CD14-positive monocyte (primary cell): ENCODE measurements around the gene DYNC2LI1. TPM values are rescaled to one million over a fixed set of nuclear protein-coding genes. Genes with fewer than 3 reads are reported as not detected.

Source experiments
- DNase-seq, 3 donors: peaks; one replicate each; pipeline ENCODE4 v3.0.0-alpha.2; 2011 to 2022
- H2AFZ ChIP-seq: 2 replicates; pipeline ENCODE4 v1.6.0; 2012; ENCODE audit warnings: mild to moderate bottlenecking, low read depth, low read length, inconsistent platforms; ENCODE audit not compliant: insufficient read depth, poor library complexity, severe bottlenecking
- H3K27ac ChIP-seq, 2 donors: 1 replicate in 1 of 2; 2 replicates in 1 of 2; pipeline ENCODE4 v1.5.1; 2012 to 2013; ENCODE audit warnings: low read length in 2 of 2, control low read depth in 1 of 2, inconsistent platforms in 1 of 2, low read depth in 1 of 2, mild to moderate bottlenecking in 1 of 2
- H3K27me3 ChIP-seq, 2 donors: one replicate each; pipeline versions ENCODE4 v1.6.0 to v1.6.1; 2011 to 2013; ENCODE audit warnings: low read length in 2 of 2; ENCODE audit not compliant: control insufficient read depth in 2 of 2, insufficient read depth in 2 of 2
- H3K36me3 ChIP-seq, 2 donors: replicated peaks in 1 of 2; 1 replicate in 1 of 2; 2 replicates in 1 of 2; pipeline versions ENCODE4 v1.5.1 to v1.6.1; 2012 to 2013; ENCODE audit warnings: low read length in 2 of 2, control low read depth in 1 of 2, inconsistent platforms in 1 of 2, mild to moderate bottlenecking in 1 of 2; ENCODE audit not compliant: insufficient read depth in 2 of 2, control insufficient read depth in 1 of 2
- H3K4me1 ChIP-seq, 2 donors: 1 replicate in 1 of 2; 2 replicates in 1 of 2; pipeline versions ENCODE4 v1.5.1 to v1.6.1; 2012 to 2013; ENCODE audit warnings: low read length in 2 of 2, control low read depth in 1 of 2, inconsistent platforms in 1 of 2, mild to moderate bottlenecking in 1 of 2, moderate library complexity in 1 of 2; ENCODE audit not compliant: insufficient read depth in 2 of 2, control insufficient read depth in 1 of 2
- H3K4me2 ChIP-seq: replicated peaks from 2 replicates; pipeline ENCODE3; 2012; ENCODE audit warnings: low read length, moderate library complexity, mild to moderate bottlenecking; ENCODE audit not compliant: poor library complexity, severe bottlenecking; ENCODE audit errors: extremely low read depth
- H3K4me3 ChIP-seq, 3 experiments: fragments of 200-600 bp in 1 of 3; sonication (generic) in 1 of 3; replicated peaks in 1 of 3; 1 replicate in 2 of 3; 2 replicates in 1 of 3; pipeline ENCODE4 v1.5.1; 2011 to 2013; ENCODE audit warnings: low read length in 3 of 3, mild to moderate bottlenecking in 3 of 3, control low read depth in 2 of 3, low read depth in 2 of 3, inconsistent platforms in 1 of 3, moderate library complexity in 1 of 3
- H3K79me2 ChIP-seq: 2 replicates; pipeline ENCODE4 v1.6.0; 2012; ENCODE audit warnings: mild to moderate bottlenecking, control low read depth, inconsistent platforms, low read length, moderate library complexity; ENCODE audit not compliant: insufficient read depth
- H3K9ac ChIP-seq: 2 replicates; pipeline ENCODE4 v1.6.0; 2017; ENCODE audit warnings: low read length, mild to moderate bottlenecking; ENCODE audit not compliant: insufficient read depth, poor library complexity, severe bottlenecking
- H3K9me3 ChIP-seq, 2 donors: replicated peaks in 1 of 2; 1 replicate in 1 of 2; 2 replicates in 1 of 2; pipeline versions ENCODE4 v1.5.1 to v1.6.1; 2012 to 2013; ENCODE audit warnings: low read length in 2 of 2, control low read depth in 1 of 2; ENCODE audit not compliant: control insufficient read depth in 1 of 2, insufficient read depth in 1 of 2
- H4K20me1 ChIP-seq: 2 replicates; pipeline ENCODE4 v1.6.0; 2012; ENCODE audit warnings: mild to moderate bottlenecking, low read length, control low read depth, moderate library complexity; ENCODE audit not compliant: insufficient read depth
- H3K27ac Mint-ChIP-seq, 7 donors: one replicate each; pipeline ENCODE4 v1.8.0; 2020; ENCODE audit warnings: mild to moderate bottlenecking in 7 of 7, mixed read lengths in 7 of 7, moderate library complexity in 6 of 7, inconsistent platforms in 2 of 7
- H3K27me3 Mint-ChIP-seq, 3 donors: one replicate each; pipeline ENCODE4 v1.8.0; 2021 to 2022; ENCODE audit warnings: low read depth in 3 of 3, mild to moderate bottlenecking in 3 of 3, mixed read lengths in 3 of 3, moderate library complexity in 3 of 3, inconsistent platforms in 1 of 3
- H3K36me3 Mint-ChIP-seq, 2 donors: one replicate each; pipeline ENCODE4 v1.8.0; 2020; ENCODE audit warnings: mixed read lengths in 2 of 2, inconsistent platforms in 1 of 2, mild to moderate bottlenecking in 1 of 2
- H3K4me1 Mint-ChIP-seq: one replicate; pipeline ENCODE4 v1.8.0; 2020; ENCODE audit warnings: mild to moderate bottlenecking, mixed read lengths
- H3K4me3 Mint-ChIP-seq, 2 donors: one replicate each; pipeline ENCODE4 v1.8.0; 2020; ENCODE audit warnings: mild to moderate bottlenecking in 2 of 2, mixed read lengths in 2 of 2, moderate library complexity in 1 of 2
- H3K9me3 Mint-ChIP-seq, 7 donors: one replicate each; pipeline ENCODE4 v1.8.0; 2020 to 2022; ENCODE audit warnings: mixed read lengths in 7 of 7, mild to moderate bottlenecking in 6 of 7, moderate library complexity in 6 of 7, inconsistent platforms in 2 of 7
- CTCF ChIP-seq: fragments of 200-600 bp; IDR thresholded peaks from one replicate; pipeline ENCODE4 v1.8.0; 2022; ENCODE audit warnings: antibody characterized with exemption, mild to moderate bottlenecking
- WGBS: methylation state at CpG from one replicate; pipeline ENCODE4 v1.1.5; 2013; ENCODE audit warnings: missing lambda C conversion rate; ENCODE audit not compliant: insufficient coverage; 5-methylcytosine and 5-hydroxymethylcytosine counted together
- intact Hi-C, 2 donors: fragments of 100-400 bp; cut with micrococcal nuclease; formaldehyde crosslinking; loops; one replicate each; pipeline versions ENCODE4 v1.15.0 to v1.15.1; 2023
- polyA plus RNA-seq, 3 donors: library from polyadenylated mRNA; depleted of rRNA in 1 of 3; unstranded in 2 of 3; stranded (reverse) in 1 of 3; fragments of 300-500 nt in 2 of 3; fragments of >200 nt in 1 of 3; fragmentation: Illumina TruSeq in 2 of 3; gene quantifications; 1 replicate in 2 of 3; 2 replicates in 1 of 3; pipeline ENCODE4 v1.2.3, GENCODE V29; 2012 to 2021

The DYNC2LI1 gene
- polyA plus RNA-seq, 3 donors = 2.5 to 4.4 (median 3.5) TPM

GRCh38 chr2:43790147-43790546 lies 16.3 kb downstream of the DYNC2LI1 start:
- Histone ChIP-seq H3K27me3 (no peaks in the 10 kb centered on the region), H3K4me3 (no peak overlapping the region), H3K36me3 (no peaks in the 10 kb centered on the region), H3K27ac (no peak overlapping the region), H3K9me3 (no peaks in the 10 kb centered on the region), H3K9ac (no peak overlapping the region), H2AFZ (no peak overlapping the region), H4K20me1 (no peaks in the 10 kb centered on the region), H3K4me2 (no peak overlapping the region), H3K79me2 (no peaks in the 10 kb centered on the region), H3K4me1 (no peaks in the 10 kb centered on the region)
- no peak for TF ChIP-seq CTCF
- H3K9me3 Mint-ChIP-seq = no peaks in the 10 kb centered on the region
- intact Hi-C loops = no loop called here
- no peaks in the 10 kb centered on the region for H3K27me3 Mint-ChIP-seq
- peaks cover 0 to 5% of the 10 kb centered on the region in 2 donors for H3K36me3 Mint-ChIP-seq
- no peak overlapping the region for H3K27ac Mint-ChIP-seq
- H3K4me1 Mint-ChIP-seq = no peaks in the 10 kb centered on the region
- WGBS = 100% methylated on average over 2 of the region's 5 CpGs
- H3K4me3 Mint-ChIP-seq = no peak overlapping the region
- DNase-seq = no peak

- Histone ChIP-seq H3K79me2 (no peaks in the 10 kb centered on the region), H3K9me3 (no peaks in the 10 kb centered on the region), H4K20me1 (no peaks in the 10 kb centered on the region), H3K9ac (no peak overlapping the region), H3K4me1 (no peaks in the 10 kb centered on the region), H3K4me2 (no peak overlapping the region), H2AFZ (no peak overlapping the region), H3K36me3 (no peaks in the 10 kb centered on the region), H3K27ac (no peak overlapping the region), H3K4me3 (no peak overlapping the region), H3K27me3 (no peaks in the 10 kb centered on the region)
- Mint-ChIP-seq H3K27me3 (no peaks in the 10 kb centered on the region), H3K4me3 (no peak overlapping the region), H3K36me3 (peaks cover 3 to 5% of the 10 kb centered on the region in 2 donors), H3K9me3 (no peaks in the 10 kb centered on the region), H3K4me1 (no peaks in the 10 kb centered on the region), H3K27ac (no peak overlapping the region)
- intact Hi-C loops = no loop called here
- TF ChIP-seq CTCF = no peak
- 80% methylated on average over 1 of the region's 2 CpGs for WGBS
- DNase-seq = no peak
These were observed 17.4 kb downstream of the DYNC2LI1 start for GRCh38 chr2:43791035-43791765.
